Epithelial cell of proximal tubule (primary cell): Measurements from ENCODE around the gene RNASE8. TPM values are rescaled to one million over a fixed set of nuclear protein-coding genes. Genes with fewer than 3 reads are reported as not detected.
"Not testable (repeated sequence)": the region's sequence is repeated elsewhere in the genome, so short reads cannot be mapped to it uniquely, and the experiment has no call there.

ENCODE experiments used
- DNase-seq: peaks from one replicate; pipeline ENCODE4 v3.0.0-alpha.2; 2011; ENCODE audit warnings: low read depth
- H3K4me3 ChIP-seq: 2 replicates; pipeline ENCODE4 v1.5.1; 2011; ENCODE audit warnings: low read depth, mild to moderate bottlenecking, low read length
- CTCF ChIP-seq: conservative IDR thresholded peaks from 2 replicates; pipeline ENCODE4 v1.5.1; 2012; ENCODE audit warnings: low read depth, mild to moderate bottlenecking, low read length
- total RNA-seq: library from RNA; depleted of rRNA; stranded (reverse); fragments of >200 nt; gene quantifications from 2 replicates; pipeline ENCODE4 v1.2.3, GENCODE V29; 2015

RNASE8 gene
- total RNA-seq = not detected in 2 replicates

- no peak within 1 kb of the TSS for H3K4me3 ChIP-seq
- DNase-seq = no peak
- no peak for TF ChIP-seq CTCF
Measured at GRCh38 chr14:21057803-21058675, at the start of gene RNASE8. Gene RNASE8, plus strand, starts transcription at chr14:21057822. Its CDS starts 71 bp downstream, at chr14:21057893.

- DNase-seq, H3K4me3 ChIP-seq: not testable (repeated sequence)
Measured at GRCh38 chr14:21009721-21010120, 47.9 kb upstream of the RNASE8 start.

- DNase-seq = no peak
- no peak overlapping the region for H3K4me3 ChIP-seq
- no peak for TF ChIP-seq CTCF
Measured at GRCh38 chr14:21011136-21011535, 46.5 kb upstream of the RNASE8 start.

GRCh38 chr14:21014761-21015190 lies 42.8 kb upstream of the RNASE8 start:
- TF ChIP-seq CTCF = peak; percentile 95
- DNase-seq = peak; percentile 38
- H3K4me3 ChIP-seq = no peak overlapping the region

- no peak overlapping the region for H3K4me3 ChIP-seq
- DNase-seq = no peak
- no peak for TF ChIP-seq CTCF
Measured at GRCh38 chr14:21015312-21015711, 42.3 kb upstream of the RNASE8 start.

GRCh38 chr14:21016413-21017190 lies 41.0 kb upstream of the RNASE8 start:
- no peak overlapping the region for H3K4me3 ChIP-seq
- no peak for DNase-seq
- TF ChIP-seq CTCF = no peak

GRCh38 chr14:21017528-21018245 lies 39.9 kb upstream of the RNASE8 start:
- DNase-seq = no peak
- TF ChIP-seq CTCF = no peak
- no peak overlapping the region for H3K4me3 ChIP-seq
